ENCODE results near the gene BCL2L13.
"Not testable (repeated sequence)": the region's sequence is repeated elsewhere in the genome, so short reads cannot be mapped to it uniquely, and the experiment has no call there.

BCL2L13 gene

GRCh38 chr22:17694752-17695151, 56.2 kb downstream of the BCL2L13 start:
- no peak overlapping the region for H3K4me3 ChIP-seq (ENCODE audit: low read depth, low read length)
- no peaks in the 10 kb centered on the region for H3K9me3 ChIP-seq (ENCODE audit: control insufficient read depth, low read length)
- no peak overlapping the region for H2AFZ ChIP-seq
- H3K36me3 ChIP-seq (ENCODE audit: control insufficient read depth, insufficient read depth, low read length): no peaks in the 10 kb centered on the region
- H3K4me2 ChIP-seq (ENCODE audit: low read length): no peak overlapping the region
- no peaks in the 10 kb centered on the region for H3K79me2 ChIP-seq
- no peak overlapping the region for H3K9ac ChIP-seq
- TF ChIP-seq CTCF (IDR thresholded peaks at IDR 0.05): no peak
- H3K4me1 ChIP-seq: no peaks in the 10 kb centered on the region
- no peaks in the 10 kb centered on the region for H3K27me3 ChIP-seq (ENCODE audit: control insufficient read depth, insufficient read depth, low read length)
- no peak overlapping the region for H3K27ac ChIP-seq

GRCh38 chr22:17695986-17696385, 57.4 kb downstream of the BCL2L13 start:
- TF ChIP-seq CTCF (IDR thresholded peaks at IDR 0.05): no peak
- Histone ChIP-seq H3K36me3 (ENCODE audit: control insufficient read depth, insufficient read depth, low read length) (no peaks in the 10 kb centered on the region), H3K9ac (no peak overlapping the region), H3K9me3 (ENCODE audit: control insufficient read depth, low read length) (no peaks in the 10 kb centered on the region), H3K79me2 (no peaks in the 10 kb centered on the region), H3K4me1 (no peaks in the 10 kb centered on the region), H3K4me3 (ENCODE audit: low read depth, low read length) (no peak overlapping the region), H3K4me2 (ENCODE audit: low read length) (no peak overlapping the region), H2AFZ (no peak overlapping the region), H3K27ac (no peak overlapping the region), H3K27me3 (ENCODE audit: control insufficient read depth, insufficient read depth, low read length) (no peaks in the 10 kb centered on the region)

GRCh38 chr22:17697196-17697595, 58.6 kb downstream of the BCL2L13 start:
- H3K4me2 ChIP-seq (ENCODE audit: low read length); H3K4me3 ChIP-seq (ENCODE audit: low read depth, low read length); H3K9ac ChIP-seq; H2AFZ ChIP-seq; H3K27ac ChIP-seq; H3K27me3 ChIP-seq (ENCODE audit: control insufficient read depth, insufficient read depth, low read length); H3K9me3 ChIP-seq (ENCODE audit: control insufficient read depth, low read length); H3K4me1 ChIP-seq; H3K79me2 ChIP-seq; H3K36me3 ChIP-seq (ENCODE audit: control insufficient read depth, insufficient read depth, low read length): not testable (repeated sequence)

GRCh38 chr22:17698276-17698675, 59.7 kb downstream of the BCL2L13 start:
- not testable (repeated sequence) for H3K9me3 ChIP-seq (ENCODE audit: control insufficient read depth, low read length); H2AFZ ChIP-seq; H3K27me3 ChIP-seq (ENCODE audit: control insufficient read depth, insufficient read depth, low read length); H3K36me3 ChIP-seq (ENCODE audit: control insufficient read depth, insufficient read depth, low read length); H3K79me2 ChIP-seq; H3K4me1 ChIP-seq; H3K4me2 ChIP-seq (ENCODE audit: low read length); H3K4me3 ChIP-seq (ENCODE audit: low read depth, low read length); H3K9ac ChIP-seq; H3K27ac ChIP-seq

GRCh38 chr22:17698948-17699347, 60.4 kb downstream of the BCL2L13 start:
- Histone ChIP-seq H3K4me3 (ENCODE audit: low read depth, low read length) (no peak overlapping the region), H3K79me2 (no peaks in the 10 kb centered on the region), H3K4me1 (no peaks in the 10 kb centered on the region), H2AFZ (no peak overlapping the region), H3K9me3 (ENCODE audit: control insufficient read depth, low read length) (no peaks in the 10 kb centered on the region), H3K9ac (no peak overlapping the region), H3K4me2 (ENCODE audit: low read length) (no peak overlapping the region), H3K27me3 (ENCODE audit: control insufficient read depth, insufficient read depth, low read length) (no peaks in the 10 kb centered on the region), H3K27ac (no peak overlapping the region), H3K36me3 (ENCODE audit: control insufficient read depth, insufficient read depth, low read length) (no peaks in the 10 kb centered on the region)
- no peak for TF ChIP-seq CTCF (IDR thresholded peaks at IDR 0.05)

- Histone ChIP-seq H3K9me3 (ENCODE audit: control insufficient read depth, low read length) (no peaks in the 10 kb centered on the region), H3K79me2 (no peaks in the 10 kb centered on the region), H2AFZ (no peak overlapping the region), H3K4me2 (ENCODE audit: low read length) (no peak overlapping the region), H3K4me1 (no peaks in the 10 kb centered on the region), H3K27ac (no peak overlapping the region), H3K4me3 (ENCODE audit: low read depth, low read length) (no peak overlapping the region), H3K9ac (no peak overlapping the region), H3K36me3 (ENCODE audit: control insufficient read depth, insufficient read depth, low read length) (no peaks in the 10 kb centered on the region), H3K27me3 (ENCODE audit: control insufficient read depth, insufficient read depth, low read length) (no peaks in the 10 kb centered on the region)
- TF ChIP-seq CTCF (IDR thresholded peaks at IDR 0.05): no peak
Observed at GRCh38 chr22:17699696-17700340, 61.3 kb downstream of the BCL2L13 start.
